Psoas muscle (tissue), 8 donors: ENCODE measurements around the gene MYL3. TPM values are rescaled to one million over a fixed set of nuclear protein-coding genes. Genes with fewer than 3 reads are reported as not detected.

Source experiments
- ATAC-seq, 4 donors: fragments of 200-7000 bp; cut with Tn5 transposase; one replicate each; pipeline ENCODE4 v1.9.1; 2020; ENCODE audit warnings: moderate library complexity in 3 of 4, mild to moderate bottlenecking in 2 of 4
- DNase-seq, 2 donors: peaks; one replicate each; pipeline ENCODE4 v3.0.0-alpha.2; 2020
- H3K27ac ChIP-seq: fragments of 200-600 bp; one replicate; pipeline ENCODE4 v1.8.0; 2022
- H3K27me3 ChIP-seq, 3 donors: fragments of 200-600 bp in 1 of 3; one replicate each; pipeline versions ENCODE4 v1.6.1 to v1.8.0; 2013 to 2022; ENCODE audit warnings: low read length in 2 of 3, mild to moderate bottlenecking in 2 of 3, moderate library complexity in 1 of 3; ENCODE audit not compliant: insufficient read depth in 3 of 3
- H3K36me3 ChIP-seq, 2 donors: fragments of 200-600 bp in 1 of 2; one replicate each; pipeline versions ENCODE4 v1.6.1 to v1.8.0; 2013 to 2022; ENCODE audit warnings: low read depth in 1 of 2, mild to moderate bottlenecking in 1 of 2, moderate library complexity in 1 of 2; ENCODE audit not compliant: insufficient read depth in 1 of 2
- H3K4me1 ChIP-seq: fragments of 200-600 bp; one replicate; pipeline ENCODE4 v1.8.0; 2022
- H3K4me3 ChIP-seq: fragments of 200-600 bp; one replicate; pipeline ENCODE4 v1.8.0; 2022; ENCODE audit warnings: mild to moderate bottlenecking
- H3K9me3 ChIP-seq: fragments of 200-600 bp; one replicate; pipeline ENCODE4 v1.8.0; 2022
- WGBS, 3 donors: extraction: QIAGEN DNeasy Blood & Tissue Kit; methylation state at CpG; one replicate each; pipeline versions ENCODE4 v1.1.6 to v1.1.7; 2013; 5-methylcytosine and 5-hydroxymethylcytosine counted together
- intact Hi-C, 2 donors: fragments of 100-400 bp; cut with DNase I; formaldehyde crosslinking; loops; one replicate each; pipeline versions ENCODE4 v1.11.0 to v1.14.2; 2022
- polyA plus RNA-seq, 3 donors: library from polyadenylated mRNA; stranded (reverse); fragments of 200-250 nt; gene quantifications; one replicate each; pipeline ENCODE4 v1.2.3, GENCODE V29; 2013
- total RNA-seq, 4 donors: library from RNA; stranded (reverse); fragmentation: NEBNext Ultra II Directional in 2 of 4; extraction: Animal tissue kit (Norgen Biotek cat#: 25700) in 2 of 4; gene quantifications; one replicate each; pipeline versions ENCODE4 v1.2.1 to v1.2.4, GENCODE V29; 2021 to 2023
- TF ChIP-seq, protein P1 (sequence below): fragments of 200-600 bp; IDR thresholded peaks from one replicate; pipeline ENCODE4 v1.8.0; 2022; ENCODE audit warnings: antibody characterized with exemption
- donor health status: healthy with polysubstance abuse.
- donor health status: DM: no; HTN: no; CAD: no; lungs with moderate emphysema.
- donor health status: Bipolar disorder and iron deficiency.
- donor health status: healthy.
- donor health status: DM: yes; HTN: yes; CAD: no.
- donor health status: DM: no; HTN: no; CAD: no.
- donor health status: DM: no; HTN: no; CAD: no.
- donor health status: DM: yes; HTN: yes; CAD: no.

Gene MYL3
- total and polyA plus RNA-seq, 7 donors = 395 to 3,091 (median 1,482) TPM

DNA sequence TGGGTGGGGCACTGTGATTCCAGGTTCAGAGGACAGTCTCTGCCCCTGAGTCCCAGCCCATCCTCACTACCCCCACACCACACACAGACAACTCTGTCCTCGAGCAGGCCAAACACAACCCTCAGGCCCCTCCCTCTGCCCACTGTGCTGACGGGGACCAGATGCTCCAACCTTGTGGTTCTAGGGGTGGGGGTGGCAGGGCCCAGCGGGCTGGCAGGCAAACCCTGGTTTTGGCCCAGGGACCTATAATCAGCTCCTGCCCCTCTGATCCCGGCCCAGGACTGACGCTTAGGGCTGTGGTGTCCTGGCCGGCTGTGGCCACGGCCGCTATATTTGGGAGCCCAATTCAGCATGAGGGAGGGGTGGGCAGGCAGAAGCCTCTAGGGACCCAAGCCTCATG, 5.0 kb upstream of the MYL3 start:
- 66 to 77% (median 76%) methylated on average over 8 of the region's 8 CpGs for WGBS, 3 donors
- H3K4me1 ChIP-seq = peaks cover 18% of the 10 kb centered on the region
- H3K36me3 ChIP-seq = no peaks in the 10 kb centered on the region
- no peak overlapping the region for H3K27ac ChIP-seq
- TF ChIP-seq, protein P1, sequence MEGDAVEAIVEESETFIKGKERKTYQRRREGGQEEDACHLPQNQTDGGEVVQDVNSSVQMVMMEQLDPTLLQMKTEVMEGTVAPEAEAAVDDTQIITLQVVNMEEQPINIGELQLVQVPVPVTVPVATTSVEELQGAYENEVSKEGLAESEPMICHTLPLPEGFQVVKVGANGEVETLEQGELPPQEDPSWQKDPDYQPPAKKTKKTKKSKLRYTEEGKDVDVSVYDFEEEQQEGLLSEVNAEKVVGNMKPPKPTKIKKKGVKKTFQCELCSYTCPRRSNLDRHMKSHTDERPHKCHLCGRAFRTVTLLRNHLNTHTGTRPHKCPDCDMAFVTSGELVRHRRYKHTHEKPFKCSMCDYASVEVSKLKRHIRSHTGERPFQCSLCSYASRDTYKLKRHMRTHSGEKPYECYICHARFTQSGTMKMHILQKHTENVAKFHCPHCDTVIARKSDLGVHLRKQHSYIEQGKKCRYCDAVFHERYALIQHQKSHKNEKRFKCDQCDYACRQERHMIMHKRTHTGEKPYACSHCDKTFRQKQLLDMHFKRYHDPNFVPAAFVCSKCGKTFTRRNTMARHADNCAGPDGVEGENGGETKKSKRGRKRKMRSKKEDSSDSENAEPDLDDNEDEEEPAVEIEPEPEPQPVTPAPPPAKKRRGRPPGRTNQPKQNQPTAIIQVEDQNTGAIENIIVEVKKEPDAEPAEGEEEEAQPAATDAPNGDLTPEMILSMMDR = no peak
- DNase-seq (no peak), ATAC-seq (no peak)
- intact Hi-C loops = loop anchor here in 1 of 2 donors (10.0 kb wide), 1 partner anchor 163 kb away; the partner anchor contains the start of gene TMIE
- no peak overlapping the region for H3K4me3 ChIP-seq
- no peaks in the 10 kb centered on the region for H3K27me3 ChIP-seq
- no peaks in the 10 kb centered on the region for H3K9me3 ChIP-seq

- Histone ChIP-seq H3K27ac (peak overlapping the region; percentile 59), H3K9me3 (no peaks in the 10 kb centered on the region), H3K4me3 (peak overlapping the region; percentile 9), H3K36me3 (no peaks in the 10 kb centered on the region), H3K4me1 (peaks cover 18% of the 10 kb centered on the region), H3K27me3 (no peaks in the 10 kb centered on the region)
- TF ChIP-seq, protein P1 = no peak
- ATAC-seq (peak; percentile 77 to 88 (median 80)), DNase-seq (peak; percentile 89 to 94)
- intact Hi-C loops = loop anchor here (1.0 to 10.0 kb wide), 3 partner anchors 28 to 163 kb away; partner anchors contain the start of gene TMIE (in 1 of the 2)
- 8 to 19% (median 13%) methylated on average over 11 to 15 of the region's 15 CpGs for WGBS, 3 donors
Observed at GRCh38 chr3:46867550-46867898, 4.3 kb upstream of the MYL3 start.

- Histone ChIP-seq H3K27ac (peak overlapping the region; percentile 59), H3K4me3 (peak overlapping the region; percentile 9), H3K9me3 (no peaks in the 10 kb centered on the region), H3K36me3 (no peaks in the 10 kb centered on the region), H3K27me3 (no peaks in the 10 kb centered on the region), H3K4me1 (peaks cover 18% of the 10 kb centered on the region)
- DNase-seq (peak; percentile 86 to 93), ATAC-seq (peak; percentile 35 to 55 (median 48))
- 15 to 23% (median 17%) methylated on average over 15 of the region's 15 CpGs for WGBS, 3 donors
- TF ChIP-seq, protein P1 = peak; percentile 76
- intact Hi-C loops = loop anchor here (1.0 to 10.0 kb wide), 3 partner anchors 28 to 162 kb away; partner anchors contain the start of gene TMIE (in 1 of the 2)
Observed at GRCh38 chr3:46866720-46867549, 3.7 kb upstream of the MYL3 start.

- no peaks in the 10 kb centered on the region for H3K27me3 ChIP-seq
- intact Hi-C loops = loop anchor here (2.0 to 10.0 kb wide), 2 partner anchors 43 to 161 kb away; partner anchors contain the start of gene TMIE (in 1 of the 2)
- 59 to 77% (median 73%) methylated on average over 10 to 11 of the region's 11 CpGs for WGBS, 3 donors
- H3K4me1 ChIP-seq = peaks cover 22% of the 10 kb centered on the region
- no peaks in the 10 kb centered on the region for H3K9me3 ChIP-seq
- H3K36me3 ChIP-seq = no peaks in the 10 kb centered on the region
- TF ChIP-seq, protein P1 = no peak
- peak overlapping the region; percentile 46 for H3K27ac ChIP-seq
- DNase-seq (peak in 1 of 2 donors; percentile 39), ATAC-seq (no peak)
- no peak overlapping the region for H3K4me3 ChIP-seq
Observed at GRCh38 chr3:46866032-46866595, 2.9 kb upstream of the MYL3 start.
